AG20443 (cell line): ENCODE measurements around the gene CMTM8.
"Not testable (repeated sequence)": the region's sequence is repeated elsewhere in the genome, so short reads cannot be mapped to it uniquely, and the experiment has no call there.

ENCODE experiments used
- DNase-seq: peaks from one replicate; pipeline ENCODE4 v3.0.0; 2012; ENCODE audit warnings: low spot score, mixed read lengths

CMTM8 gene

DNA sequence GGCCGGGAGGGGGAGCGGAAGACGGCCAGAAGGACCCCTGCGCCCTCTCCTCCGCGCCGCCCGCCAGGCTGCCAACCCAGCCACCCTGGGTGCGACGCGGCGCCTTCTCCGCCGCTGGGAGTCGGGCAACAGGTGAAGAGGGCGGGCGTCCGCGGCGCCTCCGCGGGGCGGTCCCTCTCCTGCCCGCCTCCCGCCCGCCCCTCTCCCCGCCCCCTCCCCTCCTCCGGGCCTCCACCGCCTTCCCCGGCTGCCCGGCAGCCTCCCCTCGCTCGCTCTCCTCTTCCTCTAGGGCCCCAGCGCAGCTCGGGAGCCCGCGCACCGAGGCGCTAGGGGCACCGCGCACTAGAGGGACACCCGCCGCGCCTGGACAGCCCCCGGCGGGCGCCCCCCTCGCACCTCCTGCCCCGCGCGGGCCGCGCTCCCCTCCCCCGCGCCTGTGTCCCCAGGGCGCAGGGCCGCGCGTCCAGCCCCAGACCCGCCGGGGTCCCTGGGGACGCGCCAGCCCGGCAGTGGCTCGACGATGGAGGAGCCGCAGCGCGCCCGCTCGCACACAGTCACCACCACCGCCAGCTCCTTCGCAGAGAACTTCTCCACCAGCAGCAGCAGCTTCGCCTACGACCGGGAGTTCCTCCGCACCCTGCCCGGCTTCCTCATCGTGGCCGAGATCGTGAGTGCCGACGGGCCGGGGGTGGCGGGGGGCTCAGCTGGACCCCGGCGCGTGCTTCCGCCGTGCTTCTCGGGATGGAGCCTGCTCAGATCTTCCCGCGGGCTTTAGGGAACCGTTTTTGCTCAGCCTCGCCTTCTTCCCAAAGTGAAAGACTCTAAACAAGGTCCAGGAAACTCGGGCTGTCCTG, at the start of gene CMTM8:
TSS of gene CMTM8 (plus strand) at position 228 of the 854 bp plus-strand sequence. CDS start at position 521, 293 bp downstream.
- DNase-seq, result peak; percentile 60

DNA sequence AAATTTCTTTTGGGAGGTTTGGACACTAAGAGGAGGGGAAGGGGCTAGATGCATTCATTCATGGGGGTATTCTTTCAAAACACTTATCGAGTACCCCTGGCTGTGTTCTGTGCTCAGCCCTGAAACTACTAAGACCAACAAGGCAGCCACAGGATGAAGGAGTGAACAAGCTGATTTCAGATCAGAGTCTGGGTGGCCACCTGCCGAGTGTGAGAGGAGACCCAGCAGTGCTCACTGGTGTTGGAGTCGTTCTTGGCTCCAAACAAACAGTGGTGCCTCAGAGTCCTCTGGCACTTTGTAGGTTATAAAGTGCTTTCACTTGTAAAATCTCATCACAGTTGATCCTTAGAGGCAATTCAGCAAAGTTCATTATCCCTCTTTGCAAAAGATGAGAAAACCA, 48.8 kb upstream of the CMTM8 start:
- no peak for DNase-seq

GRCh38 chr3:32190556-32190955, 47.9 kb upstream of the CMTM8 start:
- not testable (repeated sequence) for DNase-seq

DNA sequence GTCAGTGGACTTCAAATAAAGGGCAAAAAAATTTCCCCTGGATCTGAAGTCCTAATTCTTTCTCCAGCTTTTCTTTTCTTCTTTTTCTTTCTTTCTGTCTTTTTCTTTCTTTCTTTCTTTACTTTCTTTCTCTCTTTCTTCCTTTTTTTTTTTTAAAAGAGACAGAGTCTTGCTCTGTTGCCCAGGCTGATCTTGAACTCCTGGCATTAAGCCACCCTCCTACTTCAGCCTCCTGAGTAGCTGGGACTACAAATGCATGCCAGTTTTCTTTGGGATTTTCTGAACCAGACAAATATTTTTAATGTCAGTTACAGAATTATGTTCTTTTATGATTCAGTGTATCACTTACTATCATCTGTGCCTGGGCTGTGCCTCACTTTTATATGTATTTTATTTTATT, 45.4 kb upstream of the CMTM8 start:
- no peak for DNase-seq

DNA sequence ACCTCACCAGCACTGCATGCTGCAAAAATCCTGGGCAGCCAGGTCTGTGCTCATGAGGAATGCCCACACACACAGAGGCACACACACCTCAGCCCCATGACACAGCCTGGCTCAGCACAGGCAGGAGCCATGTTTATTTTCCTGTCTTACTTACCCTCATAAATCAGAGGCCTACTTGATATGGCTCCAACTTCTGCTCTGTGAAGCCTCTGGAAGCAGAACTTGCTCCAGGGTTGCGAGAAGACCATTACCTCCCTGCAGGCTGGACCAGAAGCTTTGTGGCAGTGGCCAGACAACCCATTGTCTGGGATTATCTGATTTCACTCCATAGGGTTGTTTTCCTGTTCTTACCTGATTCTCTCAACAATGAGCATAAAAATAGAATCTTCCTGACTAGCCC, 43.8 kb upstream of the CMTM8 start:
- no peak for DNase-seq

- DNase-seq, result no peak
Measured at GRCh38 chr3:32195995-32196540, 42.4 kb upstream of the CMTM8 start.

DNA sequence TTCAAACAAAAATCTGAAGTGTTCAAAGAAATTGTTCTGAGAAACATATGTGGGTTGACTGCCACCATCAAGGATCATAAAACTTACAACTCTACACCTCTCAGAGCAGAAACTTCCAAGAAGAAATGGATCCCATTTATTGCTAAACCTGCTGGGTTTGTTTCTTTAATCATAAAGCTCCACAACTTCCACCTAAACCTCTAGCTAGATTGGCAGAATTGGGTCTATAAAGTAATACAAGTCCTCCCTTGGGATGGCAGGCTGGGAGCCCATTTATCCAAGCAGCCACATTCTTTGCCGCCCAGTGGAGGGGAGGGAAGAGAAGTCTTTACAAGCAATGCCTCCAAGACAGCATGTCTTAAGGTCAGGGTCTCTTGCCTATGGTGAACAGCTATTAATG, 40.5 kb upstream of the CMTM8 start:
- DNase-seq, result no peak

GRCh38 chr3:32198714-32199113, 39.8 kb upstream of the CMTM8 start:
- no peak for DNase-seq

- no peak for DNase-seq
Measured at GRCh38 chr3:32200490-32200889, 38.0 kb upstream of the CMTM8 start.

DNA sequence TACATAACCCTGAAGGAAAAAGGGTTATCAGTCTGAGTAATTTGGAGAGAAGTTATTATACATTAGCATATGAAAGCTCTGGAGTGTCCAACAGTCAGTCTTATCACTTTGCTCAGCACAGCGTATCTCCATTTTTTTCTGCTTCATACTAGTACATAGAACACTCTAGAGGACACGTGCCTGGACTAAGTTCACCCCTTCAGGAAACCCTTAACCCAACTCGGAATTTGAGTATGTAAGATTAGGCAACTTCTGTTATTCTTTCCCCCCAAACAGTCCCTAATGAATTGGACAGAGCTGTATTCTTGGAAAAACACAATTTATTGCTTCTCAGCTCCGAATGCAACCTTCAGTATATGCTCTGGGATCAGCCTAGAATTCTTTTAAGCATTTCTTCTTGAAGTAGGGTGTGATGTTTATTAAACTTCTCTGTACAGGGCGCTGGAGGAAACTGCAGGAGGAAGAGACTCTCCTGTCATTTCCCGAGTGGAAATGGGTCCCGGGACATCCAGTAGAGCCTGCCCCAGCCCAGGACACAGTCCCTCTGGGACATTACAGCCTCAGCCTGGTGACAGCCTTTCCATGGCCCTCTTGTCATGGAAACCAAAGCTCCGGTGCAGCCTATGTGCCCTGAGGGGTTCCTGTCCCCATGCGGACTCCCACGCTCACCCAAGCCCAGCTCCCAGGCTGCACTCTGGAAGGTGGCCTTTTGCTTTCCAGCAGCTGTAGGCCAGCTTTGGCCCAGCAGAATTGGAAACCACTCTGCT, 37.3 kb upstream of the CMTM8 start:
- DNase-seq, result no peak

DNA sequence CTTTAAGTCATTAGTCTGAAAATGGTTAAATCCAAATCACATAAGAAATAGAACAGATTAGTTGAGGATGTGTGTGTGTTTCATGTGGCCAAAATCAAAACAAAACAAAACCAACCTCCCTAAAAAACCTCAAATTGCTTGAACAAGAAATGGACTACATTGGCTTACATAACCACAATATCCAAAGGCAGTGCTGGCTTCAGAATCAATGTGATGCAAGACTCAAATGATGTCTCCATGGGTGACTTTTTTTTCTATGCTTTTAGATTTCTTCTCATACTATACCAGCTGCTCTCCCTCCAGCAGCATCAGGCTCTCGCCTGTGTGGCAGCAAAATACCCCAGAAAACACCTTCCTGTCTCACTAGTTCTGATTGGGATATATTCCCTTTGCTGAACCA, 36.0 kb upstream of the CMTM8 start:
- no peak for DNase-seq

DNA sequence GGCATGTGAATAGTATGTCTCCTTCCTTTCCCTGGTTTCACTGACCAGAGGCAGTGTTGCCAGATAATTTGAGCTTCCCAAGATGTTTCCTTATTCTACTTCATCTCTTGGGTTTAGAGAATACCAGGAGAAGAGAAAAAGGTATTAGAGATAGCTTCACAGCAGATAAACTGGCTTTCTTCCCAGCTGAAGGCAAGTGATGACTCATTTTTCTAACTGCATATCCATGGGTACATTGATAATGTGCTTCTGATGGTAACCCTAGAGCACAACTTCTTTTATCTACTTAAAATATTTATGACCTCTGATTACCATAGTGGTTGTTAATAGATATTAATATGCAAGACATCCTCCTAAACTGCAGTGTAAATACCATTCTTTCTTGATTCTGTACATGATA, 34.6 kb upstream of the CMTM8 start:
- no peak for DNase-seq

DNA sequence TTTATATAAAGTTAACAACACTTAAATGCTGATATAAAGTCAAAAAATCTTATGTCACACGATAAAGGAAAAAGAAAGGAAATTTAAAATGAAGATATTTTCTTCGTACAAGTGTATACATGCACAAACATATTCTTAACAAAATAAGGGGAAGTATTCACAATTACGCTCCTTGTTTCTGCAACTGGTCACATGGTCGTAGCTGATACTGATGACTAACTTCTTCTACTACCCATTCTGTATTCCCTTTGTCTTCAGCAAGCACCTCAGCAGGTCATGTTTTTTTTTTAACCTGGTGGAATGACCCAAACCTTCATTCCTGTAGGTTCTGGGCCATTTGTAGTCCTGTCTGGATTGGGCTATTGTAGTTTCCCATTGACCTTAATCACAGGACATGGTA, 30.0 kb upstream of the CMTM8 start:
- DNase-seq, result no peak

DNA sequence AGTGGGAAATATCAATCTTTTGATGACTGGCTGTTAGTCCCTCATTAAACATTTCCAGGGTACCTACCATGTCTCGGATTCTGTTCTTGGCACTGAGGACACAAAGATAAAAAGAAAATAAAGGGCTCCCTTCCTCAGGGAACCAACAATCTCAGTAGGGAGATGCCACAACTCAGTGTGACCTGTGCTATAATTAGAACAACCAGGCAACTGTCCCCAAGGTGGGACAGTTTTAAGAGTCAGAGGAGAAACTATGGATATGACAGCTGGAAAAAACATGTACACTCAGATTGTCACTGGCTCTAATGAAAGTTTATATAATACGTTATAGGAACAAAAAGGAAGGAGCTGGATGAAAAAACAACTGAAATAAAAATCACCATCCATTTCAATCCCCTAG, 23.3 kb upstream of the CMTM8 start:
- DNase-seq, result no peak

DNA sequence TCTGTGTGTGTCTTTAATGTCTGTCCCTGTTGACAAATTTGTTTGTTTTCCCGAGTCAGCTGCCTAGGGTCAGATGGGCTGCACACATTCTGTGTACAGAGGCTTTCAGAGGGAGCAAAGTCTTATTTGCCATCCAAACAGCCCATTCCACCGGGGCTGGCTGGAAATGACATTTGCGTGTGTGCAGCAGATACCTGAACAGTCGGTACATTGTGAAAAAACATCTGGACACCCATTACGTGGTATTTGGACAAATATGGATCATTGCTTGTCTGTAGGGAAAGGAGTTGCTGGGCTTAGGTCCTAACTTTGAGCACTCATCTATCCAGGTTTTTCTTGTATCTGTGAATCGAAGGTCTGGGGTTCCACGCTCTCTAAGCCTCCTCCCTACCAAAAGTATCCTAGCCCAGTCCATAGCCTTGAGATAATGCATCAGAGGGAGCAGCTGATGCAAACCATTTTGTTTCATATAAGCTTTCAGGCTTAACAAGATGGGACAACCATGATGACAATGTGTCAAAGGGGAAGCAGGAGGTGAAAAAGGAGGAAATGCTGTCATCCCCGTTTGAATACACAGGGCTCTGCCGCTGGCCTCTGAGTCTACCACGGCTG, 22.2 kb upstream of the CMTM8 start:
- no peak for DNase-seq

GRCh38 chr3:32217339-32217738, 21.1 kb upstream of the CMTM8 start:
- DNase-seq, result no peak

- no peak for DNase-seq
Measured at GRCh38 chr3:32219537-32219936, 18.9 kb upstream of the CMTM8 start.

DNA sequence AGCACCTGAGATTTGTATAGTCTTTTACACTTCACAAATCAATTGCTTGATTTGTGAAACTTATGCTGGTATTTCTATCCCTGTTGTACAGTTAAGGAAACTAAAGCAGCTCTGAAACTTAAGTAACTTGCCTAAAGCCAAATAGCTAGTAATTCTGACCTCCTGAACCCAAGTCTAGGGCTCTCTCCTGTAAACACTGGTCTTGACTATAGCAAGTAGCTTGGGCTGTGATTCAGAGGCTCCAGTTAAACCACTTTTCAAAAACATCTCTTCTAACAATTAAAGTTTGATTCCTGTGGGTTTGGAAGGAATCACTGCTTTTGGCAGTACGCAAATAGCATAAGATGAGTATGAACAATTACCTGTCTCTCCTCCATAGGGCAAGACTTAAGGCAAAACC, 18.5 kb upstream of the CMTM8 start:
- no peak for DNase-seq

GRCh38 chr3:32222950-32223349, 15.5 kb upstream of the CMTM8 start:
- no peak for DNase-seq

DNA sequence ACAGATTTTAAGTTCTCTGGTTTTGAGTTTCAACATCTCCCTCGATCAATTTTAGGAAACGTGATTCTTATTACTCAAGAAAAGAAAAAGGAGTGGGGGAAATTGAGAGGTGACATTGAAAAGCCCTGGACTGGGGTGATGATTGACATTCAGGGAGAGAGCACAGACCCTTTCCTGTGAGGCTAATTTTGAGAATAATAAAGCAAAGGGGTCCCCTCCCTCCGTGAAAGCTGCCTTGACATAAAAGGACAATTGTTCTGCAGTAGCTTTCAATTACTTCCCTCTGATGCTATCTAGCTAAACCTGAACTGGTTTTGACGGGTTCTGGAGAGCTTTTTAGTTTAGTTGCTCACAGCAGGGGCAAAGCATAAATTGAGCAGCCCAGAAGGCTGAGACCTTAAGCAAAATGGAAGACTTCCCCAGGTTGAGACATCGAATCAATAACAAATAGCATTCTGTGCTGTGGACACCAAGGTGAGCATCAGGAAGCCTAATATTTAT, 14.4 kb upstream of the CMTM8 start:
- DNase-seq, result no peak

- DNase-seq, result no peak
Measured at GRCh38 chr3:32226875-32227500, 11.5 kb upstream of the CMTM8 start.

- not testable (repeated sequence) for DNase-seq
Measured at GRCh38 chr3:32228743-32229142, 9.7 kb upstream of the CMTM8 start.
